Fibroblast of the aortic adventitia (primary cell): ENCODE data around the gene EPC2. TPM values are rescaled to one million over a fixed set of nuclear protein-coding genes. Genes with fewer than 3 reads are reported as not detected.
"Not testable (repeated sequence)": the region's sequence is repeated elsewhere in the genome, so short reads cannot be mapped to it uniquely, and the experiment has no call there.

ENCODE experiments used
- DNase-seq: peaks from one replicate; pipeline ENCODE4 v3.0.0-alpha.2; 2010; ENCODE audit warnings: low read depth
- H3K4me3 ChIP-seq: 2 replicates; pipeline ENCODE4 v1.5.1; 2011; ENCODE audit warnings: low read depth, mild to moderate bottlenecking, control low read depth, low read length, moderate library complexity
- CTCF ChIP-seq: IDR thresholded peaks from 2 replicates; pipeline ENCODE4 v1.5.1; 2011; ENCODE audit warnings: mild to moderate bottlenecking, low read length, control low read depth, inconsistent platforms; ENCODE audit not compliant: insufficient read depth
- total RNA-seq: library from RNA; depleted of rRNA; stranded (reverse); fragments of >200 nt; gene quantifications from 2 replicates; pipeline ENCODE4 v1.2.3, GENCODE V29; 2012; ENCODE audit warnings: low replicate concordance

Gene EPC2
- total RNA-seq, 1 donor, result 31.7 TPM

GRCh38 chr2:148670773-148671172 lies 26.2 kb downstream of the EPC2 start:
- no peak for DNase-seq
- no peak for TF ChIP-seq CTCF
- H3K4me3 ChIP-seq, result no peak overlapping the region

- peak; percentile 50 for TF ChIP-seq CTCF
- no peak for DNase-seq
- H3K4me3 ChIP-seq, result no peak overlapping the region
Measured at GRCh38 chr2:148674063-148675020, 29.8 kb downstream of the EPC2 start.

GRCh38 chr2:148675708-148676107 lies 31.2 kb downstream of the EPC2 start:
- DNase-seq, result peak; percentile 47
- H3K4me3 ChIP-seq, result no peak overlapping the region
- no peak for TF ChIP-seq CTCF

GRCh38 chr2:148678302-148679179 lies 34.0 kb downstream of the EPC2 start:
- not testable (repeated sequence) for DNase-seq

GRCh38 chr2:148680462-148680861 lies 35.9 kb downstream of the EPC2 start:
- TF ChIP-seq CTCF, result no peak
- H3K4me3 ChIP-seq, result no peak overlapping the region
- DNase-seq, result no peak

More at GRCh38 chr2:148678302-148679179, 34.0 kb downstream of the EPC2 start:
- H3K4me3 ChIP-seq, result not testable (repeated sequence)

- H3K4me3 ChIP-seq, result no peak overlapping the region
- DNase-seq, result no peak
Measured at GRCh38 chr2:148681443-148681842, 36.9 kb downstream of the EPC2 start.

GRCh38 chr2:148681862-148682261 lies 37.3 kb downstream of the EPC2 start:
- H3K4me3 ChIP-seq, DNase-seq: not testable (repeated sequence)

More at GRCh38 chr2:148681443-148681842, 36.9 kb downstream of the EPC2 start:
- no peak for TF ChIP-seq CTCF
